ENCODE data around the gene WDR55. TPM values are rescaled to one million over a fixed set of nuclear protein-coding genes. Genes with fewer than 3 reads are reported as not detected.
A peak's percentile ranks its signal among the peaks of the same experiment; 100 is the strongest.

Gene WDR55
- total RNA-seq, 3 donors from 2014 or later (not counting 1 experiment from before 2014, with no cell fraction given) = 42.3 to 45.1 (median 43.3) TPM

- no peaks in the 10 kb centered on the region for H3K9me3 Mint-ChIP-seq
- no CpG with 5 or more reads among the region's 2 CpGs for whole genome bisulfite sequencing (ENCODE audit: insufficient coverage)
- no peak overlapping the region for H3K4me3 ChIP-seq (ENCODE audit: low read length)
- no peaks in the 10 kb centered on the region for H3K9me3 ChIP-seq (ENCODE audit: control insufficient read depth, insufficient read depth, low read length)
- H3K36me3 ChIP-seq (ENCODE audit: control insufficient read depth, insufficient read depth, low read length) = no peaks in the 10 kb centered on the region
- DNase-seq (no peak), ATAC-seq (no peak)
- peaks cover 14 to 28% of the 10 kb centered on the region in 2 donors for H3K4me1 Mint-ChIP-seq
- H3K27ac ChIP-seq (ENCODE audit: low read length) = no peak overlapping the region
- peaks cover 6 to 10% of the 10 kb centered on the region in 2 donors for H3K27me3 Mint-ChIP-seq (ENCODE audit: low read depth in 2 of 2)
- H3K36me3 Mint-ChIP-seq = no peaks in the 10 kb centered on the region
- peaks cover 20% of the 10 kb centered on the region for H3K4me1 ChIP-seq (ENCODE audit: control insufficient read depth, insufficient read depth, low read length)
- intact Hi-C loops (cut with micrococcal nuclease) = no loop called here
- peak overlapping the region; percentile 91 for H3K4me3 Mint-ChIP-seq
- H3K27ac Mint-ChIP-seq = peak overlapping the region in 1 of 2 donors; percentile 72
- TF ChIP-seq CTCF (IDR thresholded peaks at IDR 0.05) = no peak
- H3K27me3 ChIP-seq (ENCODE audit: control insufficient read depth, insufficient read depth, low read length) = peaks cover 4% of the 10 kb centered on the region
Measured at GRCh38 chr5:140633501-140633900, 31.2 kb upstream of the WDR55 start.

DNA sequence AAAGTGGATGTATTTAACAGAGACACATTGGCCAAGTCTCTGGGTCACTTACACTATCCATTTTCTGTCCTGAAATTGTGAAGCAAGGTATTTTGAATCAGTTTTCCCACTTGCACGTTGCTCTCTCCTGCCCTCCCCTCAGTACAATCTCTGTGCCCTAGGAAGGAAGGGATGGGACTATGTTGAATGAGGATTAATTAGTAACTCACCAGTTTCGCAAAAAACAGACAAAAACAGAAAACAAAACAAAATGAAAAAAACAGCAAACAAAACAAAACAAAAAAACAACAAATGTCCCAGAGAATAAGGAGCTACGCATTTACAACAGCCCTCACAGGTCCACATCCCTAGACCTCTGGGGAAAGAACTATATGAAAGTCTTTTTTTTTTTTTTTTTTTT, 30.6 kb upstream of the WDR55 start:
- Histone ChIP-seq H3K4me3 (ENCODE audit: low read length) (no peak overlapping the region), H3K27ac (ENCODE audit: low read length) (no peak overlapping the region), H3K36me3 (ENCODE audit: control insufficient read depth, insufficient read depth, low read length) (no peaks in the 10 kb centered on the region), H3K4me1 (ENCODE audit: control insufficient read depth, insufficient read depth, low read length) (peaks cover 25% of the 10 kb centered on the region), H3K9me3 (ENCODE audit: control insufficient read depth, insufficient read depth, low read length) (no peaks in the 10 kb centered on the region), H3K27me3 (ENCODE audit: control insufficient read depth, insufficient read depth, low read length) (peaks cover 4% of the 10 kb centered on the region)
- H3K9me3 Mint-ChIP-seq = no peaks in the 10 kb centered on the region
- peaks cover 6 to 10% of the 10 kb centered on the region in 2 donors for H3K27me3 Mint-ChIP-seq (ENCODE audit: low read depth in 2 of 2)
- 67% methylated on average over 1 of the region's 3 CpGs for WGBS (ENCODE audit: insufficient coverage)
- no peak for DNase-seq
- no peak overlapping the region for H3K27ac Mint-ChIP-seq
- intact Hi-C loops (cut with micrococcal nuclease) = no loop called here
- H3K36me3 Mint-ChIP-seq = no peaks in the 10 kb centered on the region
- peaks cover 19 to 34% of the 10 kb centered on the region in 2 donors for H3K4me1 Mint-ChIP-seq
- H3K4me3 Mint-ChIP-seq = peak overlapping the region; percentile 25
- TF ChIP-seq CTCF (IDR thresholded peaks at IDR 0.05) = no peak
- no peak for ATAC-seq

GRCh38 chr5:140635291-140636257, 29.1 kb upstream of the WDR55 start:
- intact Hi-C loops (cut with micrococcal nuclease) = no loop called here
- Histone ChIP-seq H3K4me3 (ENCODE audit: low read length) (no peak overlapping the region), H3K36me3 (ENCODE audit: control insufficient read depth, insufficient read depth, low read length) (no peaks in the 10 kb centered on the region), H3K27ac (ENCODE audit: low read length) (no peak overlapping the region), H3K27me3 (ENCODE audit: control insufficient read depth, insufficient read depth, low read length) (peaks cover 4% of the 10 kb centered on the region), H3K9me3 (ENCODE audit: control insufficient read depth, insufficient read depth, low read length) (no peaks in the 10 kb centered on the region), H3K4me1 (ENCODE audit: control insufficient read depth, insufficient read depth, low read length) (peaks cover 36% of the 10 kb centered on the region)
- no peak for TF ChIP-seq CTCF (IDR thresholded peaks at IDR 0.05)
- WGBS (ENCODE audit: insufficient coverage) = 86% methylated on average over 8 of the region's 8 CpGs
- Mint-ChIP-seq H3K4me1 (peaks cover 29 to 46% of the 10 kb centered on the region in 2 donors), H3K9me3 (no peaks in the 10 kb centered on the region), H3K27me3 (ENCODE audit: low read depth in 2 of 2) (peaks cover 6 to 9% of the 10 kb centered on the region in 2 donors), H3K4me3 (no peak overlapping the region), H3K27ac (no peak overlapping the region), H3K36me3 (no peaks in the 10 kb centered on the region)
- ATAC-seq (no peak), DNase-seq (no peak)

Measured in natural killer cell (primary cell).